CD14-positive monocyte (primary cell): ENCODE results near the gene NDUFAF2. TPM values are rescaled to one million over a fixed set of nuclear protein-coding genes. Genes with fewer than 3 reads are reported as not detected.

Experiments used
- DNase-seq, 3 donors: peaks; one replicate each; pipeline ENCODE4 v3.0.0-alpha.2; 2011 to 2022
- H2AFZ ChIP-seq: 2 replicates; pipeline ENCODE4 v1.6.0; 2012; ENCODE audit warnings: mild to moderate bottlenecking, low read depth, low read length, inconsistent platforms; ENCODE audit not compliant: insufficient read depth, poor library complexity, severe bottlenecking
- H3K27ac ChIP-seq, 2 donors: 1 replicate in 1 of 2; 2 replicates in 1 of 2; pipeline ENCODE4 v1.5.1; 2012 to 2013; ENCODE audit warnings: low read length in 2 of 2, control low read depth in 1 of 2, inconsistent platforms in 1 of 2, low read depth in 1 of 2, mild to moderate bottlenecking in 1 of 2
- H3K27me3 ChIP-seq, 2 donors: one replicate each; pipeline versions ENCODE4 v1.6.0 to v1.6.1; 2011 to 2013; ENCODE audit warnings: low read length in 2 of 2; ENCODE audit not compliant: control insufficient read depth in 2 of 2, insufficient read depth in 2 of 2
- H3K36me3 ChIP-seq, 2 donors: replicated peaks in 1 of 2; 1 replicate in 1 of 2; 2 replicates in 1 of 2; pipeline versions ENCODE4 v1.5.1 to v1.6.1; 2012 to 2013; ENCODE audit warnings: low read length in 2 of 2, control low read depth in 1 of 2, inconsistent platforms in 1 of 2, mild to moderate bottlenecking in 1 of 2; ENCODE audit not compliant: insufficient read depth in 2 of 2, control insufficient read depth in 1 of 2
- H3K4me1 ChIP-seq, 2 donors: 1 replicate in 1 of 2; 2 replicates in 1 of 2; pipeline versions ENCODE4 v1.5.1 to v1.6.1; 2012 to 2013; ENCODE audit warnings: low read length in 2 of 2, control low read depth in 1 of 2, inconsistent platforms in 1 of 2, mild to moderate bottlenecking in 1 of 2, moderate library complexity in 1 of 2; ENCODE audit not compliant: insufficient read depth in 2 of 2, control insufficient read depth in 1 of 2
- H3K4me2 ChIP-seq: replicated peaks from 2 replicates; pipeline ENCODE3; 2012; ENCODE audit warnings: low read length, moderate library complexity, mild to moderate bottlenecking; ENCODE audit not compliant: poor library complexity, severe bottlenecking; ENCODE audit errors: extremely low read depth
- H3K4me3 ChIP-seq, 3 experiments: fragments of 200-600 bp in 1 of 3; sonication (generic) in 1 of 3; replicated peaks in 1 of 3; 1 replicate in 2 of 3; 2 replicates in 1 of 3; pipeline ENCODE4 v1.5.1; 2011 to 2013; ENCODE audit warnings: low read length in 3 of 3, mild to moderate bottlenecking in 3 of 3, control low read depth in 2 of 3, low read depth in 2 of 3, inconsistent platforms in 1 of 3, moderate library complexity in 1 of 3
- H3K79me2 ChIP-seq: 2 replicates; pipeline ENCODE4 v1.6.0; 2012; ENCODE audit warnings: mild to moderate bottlenecking, control low read depth, inconsistent platforms, low read length, moderate library complexity; ENCODE audit not compliant: insufficient read depth
- H3K9ac ChIP-seq: 2 replicates; pipeline ENCODE4 v1.6.0; 2017; ENCODE audit warnings: low read length, mild to moderate bottlenecking; ENCODE audit not compliant: insufficient read depth, poor library complexity, severe bottlenecking
- H3K9me3 ChIP-seq, 2 donors: replicated peaks in 1 of 2; 1 replicate in 1 of 2; 2 replicates in 1 of 2; pipeline versions ENCODE4 v1.5.1 to v1.6.1; 2012 to 2013; ENCODE audit warnings: low read length in 2 of 2, control low read depth in 1 of 2; ENCODE audit not compliant: control insufficient read depth in 1 of 2, insufficient read depth in 1 of 2
- H4K20me1 ChIP-seq: 2 replicates; pipeline ENCODE4 v1.6.0; 2012; ENCODE audit warnings: mild to moderate bottlenecking, low read length, control low read depth, moderate library complexity; ENCODE audit not compliant: insufficient read depth
- H3K27ac Mint-ChIP-seq, 7 donors: one replicate each; pipeline ENCODE4 v1.8.0; 2020; ENCODE audit warnings: mild to moderate bottlenecking in 7 of 7, mixed read lengths in 7 of 7, moderate library complexity in 6 of 7, inconsistent platforms in 2 of 7
- H3K27me3 Mint-ChIP-seq, 3 donors: one replicate each; pipeline ENCODE4 v1.8.0; 2021 to 2022; ENCODE audit warnings: low read depth in 3 of 3, mild to moderate bottlenecking in 3 of 3, mixed read lengths in 3 of 3, moderate library complexity in 3 of 3, inconsistent platforms in 1 of 3
- H3K36me3 Mint-ChIP-seq, 2 donors: one replicate each; pipeline ENCODE4 v1.8.0; 2020; ENCODE audit warnings: mixed read lengths in 2 of 2, inconsistent platforms in 1 of 2, mild to moderate bottlenecking in 1 of 2
- H3K4me1 Mint-ChIP-seq: one replicate; pipeline ENCODE4 v1.8.0; 2020; ENCODE audit warnings: mild to moderate bottlenecking, mixed read lengths
- H3K4me3 Mint-ChIP-seq, 2 donors: one replicate each; pipeline ENCODE4 v1.8.0; 2020; ENCODE audit warnings: mild to moderate bottlenecking in 2 of 2, mixed read lengths in 2 of 2, moderate library complexity in 1 of 2
- H3K9me3 Mint-ChIP-seq, 7 donors: one replicate each; pipeline ENCODE4 v1.8.0; 2020 to 2022; ENCODE audit warnings: mixed read lengths in 7 of 7, mild to moderate bottlenecking in 6 of 7, moderate library complexity in 6 of 7, inconsistent platforms in 2 of 7
- WGBS: methylation state at CpG from one replicate; pipeline ENCODE4 v1.1.5; 2013; ENCODE audit warnings: missing lambda C conversion rate; ENCODE audit not compliant: insufficient coverage; 5-methylcytosine and 5-hydroxymethylcytosine counted together
- intact Hi-C, 2 donors: fragments of 100-400 bp; cut with micrococcal nuclease; formaldehyde crosslinking; loops; one replicate each; pipeline versions ENCODE4 v1.15.0 to v1.15.1; 2023
- polyA plus RNA-seq, 3 donors: library from polyadenylated mRNA; depleted of rRNA in 1 of 3; unstranded in 2 of 3; stranded (reverse) in 1 of 3; fragments of 300-500 nt in 2 of 3; fragments of >200 nt in 1 of 3; fragmentation: Illumina TruSeq in 2 of 3; gene quantifications; 1 replicate in 2 of 3; 2 replicates in 1 of 3; pipeline ENCODE4 v1.2.3, GENCODE V29; 2012 to 2021
- TF ChIP-seq, protein P1 (sequence below): fragments of 200-600 bp; IDR thresholded peaks from one replicate; pipeline ENCODE4 v1.8.0; 2022; ENCODE audit warnings: antibody characterized with exemption, mild to moderate bottlenecking

The NDUFAF2 gene
- polyA plus RNA-seq, 3 donors = 5.9 to 29.5 (median 25.0) TPM

DNA sequence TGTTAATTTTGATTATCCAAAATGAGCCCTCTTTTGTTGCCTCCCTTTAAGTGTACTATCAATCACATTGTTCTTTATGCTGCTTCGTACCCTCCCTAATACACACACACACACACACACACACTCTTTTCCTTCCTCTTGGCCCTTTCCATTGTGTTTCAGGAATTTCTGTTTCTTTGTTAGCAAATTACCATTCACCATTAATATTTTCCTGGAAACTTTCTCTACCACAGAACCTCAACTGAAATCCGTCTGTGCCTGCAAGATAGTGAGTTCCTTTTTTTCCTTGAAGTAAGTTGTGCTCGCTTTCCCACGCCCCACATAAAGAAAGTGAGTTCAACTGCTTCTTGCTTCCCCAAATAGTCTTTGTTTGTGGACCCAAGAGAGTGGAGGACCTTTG lies 155.4 kb downstream of the NDUFAF2 start:
- intact Hi-C loops = no loop called here
- TF ChIP-seq, protein P1, sequence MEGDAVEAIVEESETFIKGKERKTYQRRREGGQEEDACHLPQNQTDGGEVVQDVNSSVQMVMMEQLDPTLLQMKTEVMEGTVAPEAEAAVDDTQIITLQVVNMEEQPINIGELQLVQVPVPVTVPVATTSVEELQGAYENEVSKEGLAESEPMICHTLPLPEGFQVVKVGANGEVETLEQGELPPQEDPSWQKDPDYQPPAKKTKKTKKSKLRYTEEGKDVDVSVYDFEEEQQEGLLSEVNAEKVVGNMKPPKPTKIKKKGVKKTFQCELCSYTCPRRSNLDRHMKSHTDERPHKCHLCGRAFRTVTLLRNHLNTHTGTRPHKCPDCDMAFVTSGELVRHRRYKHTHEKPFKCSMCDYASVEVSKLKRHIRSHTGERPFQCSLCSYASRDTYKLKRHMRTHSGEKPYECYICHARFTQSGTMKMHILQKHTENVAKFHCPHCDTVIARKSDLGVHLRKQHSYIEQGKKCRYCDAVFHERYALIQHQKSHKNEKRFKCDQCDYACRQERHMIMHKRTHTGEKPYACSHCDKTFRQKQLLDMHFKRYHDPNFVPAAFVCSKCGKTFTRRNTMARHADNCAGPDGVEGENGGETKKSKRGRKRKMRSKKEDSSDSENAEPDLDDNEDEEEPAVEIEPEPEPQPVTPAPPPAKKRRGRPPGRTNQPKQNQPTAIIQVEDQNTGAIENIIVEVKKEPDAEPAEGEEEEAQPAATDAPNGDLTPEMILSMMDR = no peak
- DNase-seq = no peak
- no peaks in the 10 kb centered on the region for H3K79me2 ChIP-seq
- no peaks in the 10 kb centered on the region for H3K4me1 ChIP-seq
- H3K27me3 ChIP-seq = no peaks in the 10 kb centered on the region
- no peaks in the 10 kb centered on the region for H3K27me3 Mint-ChIP-seq
- H3K27ac ChIP-seq = no peak overlapping the region
- no peak overlapping the region for H3K4me2 ChIP-seq
- no peak overlapping the region for H3K27ac Mint-ChIP-seq
- H3K4me1 Mint-ChIP-seq = peaks cover 6% of the 10 kb centered on the region
- no peaks in the 10 kb centered on the region for H3K36me3 ChIP-seq
- H2AFZ ChIP-seq = no peak overlapping the region
- no peak overlapping the region for H3K4me3 ChIP-seq
- no peak overlapping the region for H3K9ac ChIP-seq
- no CpG with 5 or more reads among the region's 4 CpGs for WGBS
- peaks cover 0 to 2% (median 0%) of the 10 kb centered on the region in 7 donors for H3K9me3 Mint-ChIP-seq
- H4K20me1 ChIP-seq = no peaks in the 10 kb centered on the region
- no peak overlapping the region for H3K4me3 Mint-ChIP-seq
- H3K9me3 ChIP-seq = no peaks in the 10 kb centered on the region
- peaks cover 6 to 10% of the 10 kb centered on the region in 2 donors for H3K36me3 Mint-ChIP-seq

DNA sequence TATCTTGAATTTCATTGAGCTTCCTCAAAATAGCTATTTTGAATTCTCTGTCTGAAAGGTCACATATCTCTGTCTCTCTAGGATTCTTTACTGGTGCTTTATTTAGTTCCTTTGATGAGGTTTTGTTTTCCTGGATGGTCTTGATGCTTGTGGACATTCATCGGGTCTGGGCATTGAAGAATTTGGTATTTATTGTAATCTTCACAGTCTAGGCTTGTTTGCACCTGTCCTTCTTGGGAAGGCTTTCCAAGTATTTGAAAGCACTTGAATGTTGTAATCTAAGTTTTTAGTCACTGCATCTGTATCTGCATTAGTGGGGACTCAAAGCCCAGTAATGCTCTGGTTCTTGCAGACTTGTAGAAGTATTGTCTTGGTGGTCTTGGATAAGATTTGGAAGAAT lies 169.4 kb downstream of the NDUFAF2 start:
- no peak for DNase-seq
- H3K27me3 Mint-ChIP-seq = peaks cover 0 to 4% (median 0%) of the 10 kb centered on the region in 3 donors
- H3K27ac ChIP-seq = no peak overlapping the region
- no peaks in the 10 kb centered on the region for H3K79me2 ChIP-seq
- peaks cover 9 to 11% of the 10 kb centered on the region in 2 donors for H3K9me3 ChIP-seq
- H3K4me1 Mint-ChIP-seq = no peaks in the 10 kb centered on the region
- intact Hi-C loops = no loop called here
- no peak overlapping the region for H3K4me3 ChIP-seq
- H3K27me3 ChIP-seq = no peaks in the 10 kb centered on the region
- TF ChIP-seq, protein P1 = no peak
- no peaks in the 10 kb centered on the region for H3K4me1 ChIP-seq
- H3K36me3 ChIP-seq = peaks cover 0 to 6% of the 10 kb centered on the region in 2 donors
- H4K20me1 ChIP-seq = no peaks in the 10 kb centered on the region
- no peak overlapping the region for H2AFZ ChIP-seq
- peaks cover 5 to 16% of the 10 kb centered on the region in 2 donors for H3K36me3 Mint-ChIP-seq
- peaks cover 11 to 33% (median 21%) of the 10 kb centered on the region in 7 donors for H3K9me3 Mint-ChIP-seq
- no peak overlapping the region for H3K4me3 Mint-ChIP-seq
- 86% methylated on average over 1 of the region's 1 CpG for WGBS
- no peak overlapping the region for H3K4me2 ChIP-seq
- no peak overlapping the region for H3K9ac ChIP-seq
- no peak overlapping the region for H3K27ac Mint-ChIP-seq
